Neural cell (in vitro differentiated cells): Measurements from ENCODE around the gene EEF2K. TPM values are rescaled to one million over a fixed set of nuclear protein-coding genes. Genes with fewer than 3 reads are reported as not detected.

Experiments used
- H2AFZ ChIP-seq: fragments of 200-600, 300-800 bp; sonication (generic), shearing (Covaris generic); 2 replicates; pipeline ENCODE4 v1.6.0; 2014; ENCODE audit warnings: low read depth, mild to moderate bottlenecking, antibody characterized with exemption, low read length, moderate library complexity
- H3F3A ChIP-seq: fragments of 200-600 bp; shearing (Covaris generic); 2 replicates; pipeline ENCODE4 v1.6.1; 2016; ENCODE audit warnings: mild to moderate bottlenecking, moderate library complexity, mixed read lengths, antibody characterized with exemption, low read length; ENCODE audit not compliant: insufficient read depth, poor library complexity, severe bottlenecking
- H3K27ac ChIP-seq: fragments of 200-600, 300-800 bp; sonication (generic), shearing (Covaris generic); 2 replicates; pipeline ENCODE4 v1.5.1; 2014; ENCODE audit warnings: mild to moderate bottlenecking, low read length, moderate library complexity
- H3K27me3 ChIP-seq: fragments of 300-800, 200-600 bp; sonication (generic), shearing (Covaris generic); 2 replicates; pipeline ENCODE4 v1.6.0; 2014; ENCODE audit warnings: mild to moderate bottlenecking, low read depth, low read length, moderate library complexity; ENCODE audit not compliant: insufficient read depth
- H3K36me3 ChIP-seq: fragments of 300-800, 200-600 bp; sonication (generic), shearing (Covaris generic); 2 replicates; pipeline ENCODE4 v1.5.1; 2014; ENCODE audit warnings: mild to moderate bottlenecking, antibody characterized with exemption, low read length, moderate library complexity; ENCODE audit not compliant: insufficient read depth
- H3K4me2 ChIP-seq: fragments of 300-800, 200-600 bp; sonication (generic), shearing (Covaris generic); 2 replicates; pipeline ENCODE4 v1.6.0; 2014; ENCODE audit warnings: mild to moderate bottlenecking, low read length
- H3K4me3 ChIP-seq: fragments of 300-800, 200-600 bp; sonication (generic), shearing (Covaris generic); 2 replicates; pipeline ENCODE4 v1.5.1; 2014; ENCODE audit warnings: mild to moderate bottlenecking, low read length, moderate library complexity
- H3K79me2 ChIP-seq: fragments of 200-600 bp; shearing (Covaris generic); replicated peaks from 2 replicates; pipeline ENCODE4 v1.6.0; 2014; ENCODE audit warnings: mild to moderate bottlenecking, low read length, moderate library complexity; ENCODE audit not compliant: insufficient read depth
- H3K9ac ChIP-seq: fragments of 300-800, 200-600 bp; sonication (generic), shearing (Covaris generic); 2 replicates; pipeline ENCODE4 v1.6.1; 2016; ENCODE audit warnings: mild to moderate bottlenecking, low read length, mixed read lengths
- H3K9me2 ChIP-seq: fragments of 200-600 bp; shearing (Covaris generic); 2 replicates; pipeline ENCODE4 v1.6.1; 2016; ENCODE audit warnings: mild to moderate bottlenecking, low read length, mixed read lengths; ENCODE audit not compliant: insufficient read depth
- H3K9me3 ChIP-seq: fragments of 200-600, 300-800 bp; sonication (generic), shearing (Covaris generic); 2 replicates; pipeline ENCODE4 v1.6.1; 2016; ENCODE audit warnings: mild to moderate bottlenecking, mixed run types, low read length, moderate library complexity, mixed read lengths
- H4K20me1 ChIP-seq: fragments of 200-600 bp; shearing (Covaris generic); 2 replicates; pipeline ENCODE4 v1.6.1; 2016; ENCODE audit warnings: mild to moderate bottlenecking, mixed run types; ENCODE audit not compliant: insufficient read depth
- CTCF ChIP-seq: fragments of 450-650 bp; IDR thresholded peaks from 2 replicates; pipeline ENCODE4 v1.5.1; 2014; ENCODE audit warnings: antibody characterized with exemption, mild to moderate bottlenecking, moderate library complexity; ENCODE audit not compliant: poor library complexity, severe bottlenecking
- EP300 ChIP-seq: fragments of 450-650 bp; conservative IDR thresholded peaks from 2 replicates; pipeline ENCODE4 v1.6.1; 2014; ENCODE audit warnings: antibody characterized with exemption, mild to moderate bottlenecking, moderate library complexity; ENCODE audit not compliant: poor library complexity, severe bottlenecking
- EZH2 ChIP-seq: fragments of 200-600, 300-800 bp; shearing (Covaris generic), sonication (generic); IDR thresholded peaks from 2 replicates; pipeline ENCODE4 v1.6.1; 2014; ENCODE audit warnings: antibody characterized with exemption, low read length, borderline replicate concordance, mild to moderate bottlenecking; ENCODE audit not compliant: insufficient read depth, poor library complexity, severe bottlenecking
- MXI1 ChIP-seq: fragments of 450-650 bp; conservative IDR thresholded peaks from 2 replicates; pipeline ENCODE4 v1.6.1; 2014; ENCODE audit warnings: antibody characterized with exemption, mild to moderate bottlenecking; ENCODE audit not compliant: poor library complexity, severe bottlenecking
- POLR2AphosphoS5 ChIP-seq: IDR thresholded peaks from 2 replicates; pipeline ENCODE4 v1.6.1; 2012
- RAD21 ChIP-seq: fragments of 450-650 bp; conservative IDR thresholded peaks from 2 replicates; pipeline ENCODE4 v1.6.1; 2014; ENCODE audit warnings: antibody characterized with exemption, mild to moderate bottlenecking, moderate library complexity
- REST ChIP-seq: IDR thresholded peaks from 2 replicates; pipeline ENCODE4 v1.6.1; 2012; ENCODE audit warnings: borderline replicate concordance
- SMC3 ChIP-seq: fragments of 450-650 bp; conservative IDR thresholded peaks from 2 replicates; pipeline ENCODE4 v1.6.1; 2014; ENCODE audit warnings: antibody characterized with exemption, mild to moderate bottlenecking, moderate library complexity; ENCODE audit not compliant: poor library complexity
- TAF1 ChIP-seq: IDR thresholded peaks from 2 replicates; pipeline ENCODE4 v1.6.1; 2012; ENCODE audit warnings: low read depth
- polyA plus RNA-seq: library from polyadenylated mRNA; depleted of rRNA; stranded (reverse); fragments of >200 nt; gene quantifications from 2 replicates; pipeline ENCODE4 v1.2.3, GENCODE V29; 2014

The EEF2K gene
- polyA plus RNA-seq, 1 donor from 2014 or later: 7.2 TPM

- no peaks in the 10 kb centered on the region for H3K9me2 ChIP-seq
- H3K4me3 ChIP-seq: no peak overlapping the region
- no peaks in the 10 kb centered on the region for H3K27me3 ChIP-seq
- no peak overlapping the region for H2AFZ ChIP-seq
- H3K27ac ChIP-seq: no peak overlapping the region
- H4K20me1 ChIP-seq: no peaks in the 10 kb centered on the region
- H3F3A ChIP-seq: no peaks in the 10 kb centered on the region
- no peaks in the 10 kb centered on the region for H3K79me2 ChIP-seq
- no peak overlapping the region for H3K9ac ChIP-seq
- no peak overlapping the region for H3K4me2 ChIP-seq
- H3K36me3 ChIP-seq: no peaks in the 10 kb centered on the region
- no peak for TF ChIP-seq REST
- no peak for TF ChIP-seq EP300
- TF ChIP-seq POLR2AphosphoS5: no peak
- no peak for TF ChIP-seq CTCF
- TF ChIP-seq TAF1: no peak
- no peak for TF ChIP-seq EZH2
- no peak for TF ChIP-seq RAD21
- no peak for TF ChIP-seq MXI1
- no peak for TF ChIP-seq SMC3
- no peaks in the 10 kb centered on the region for H3K9me3 ChIP-seq
These were observed 56.4 kb downstream of the EEF2K start for GRCh38 chr16:22262460-22262859.

- no peaks in the 10 kb centered on the region for H4K20me1 ChIP-seq
- H3K27me3 ChIP-seq: no peaks in the 10 kb centered on the region
- H3K9ac ChIP-seq: no peak overlapping the region
- H3K9me2 ChIP-seq: no peaks in the 10 kb centered on the region
- no peak overlapping the region for H3K4me3 ChIP-seq
- H3K9me3 ChIP-seq: no peaks in the 10 kb centered on the region
- H3K4me2 ChIP-seq: no peak overlapping the region
- no peaks in the 10 kb centered on the region for H3F3A ChIP-seq
- H3K36me3 ChIP-seq: no peaks in the 10 kb centered on the region
- no peak overlapping the region for H3K27ac ChIP-seq
- no peaks in the 10 kb centered on the region for H3K79me2 ChIP-seq
- TF ChIP-seq SMC3 (no peak), EP300 (no peak), REST (no peak), POLR2AphosphoS5 (no peak), MXI1 (no peak), RAD21 (no peak)
- H2AFZ ChIP-seq: no peak overlapping the region
These were observed 58.7 kb downstream of the EEF2K start for GRCh38 chr16:22264786-22265185.
